Loucy (cell line): ENCODE data around the gene NUP205.

Experiments used
- CTCF ChIP-seq: fragments of 200-600 bp; sonication (generic); conservative IDR thresholded peaks from 2 replicates; pipeline ENCODE4 v1.5.1; 2014; ENCODE audit warnings: mild to moderate bottlenecking, antibody characterized with exemption, low read length
- EZH2phosphoT487 ChIP-seq: fragments of 200-600 bp; IDR thresholded peaks from 2 replicates; pipeline ENCODE4 v1.6.1; 2018; ENCODE audit warnings: antibody characterized with exemption, mild to moderate bottlenecking, moderate library complexity, borderline replicate concordance

- TF ChIP-seq CTCF (no peak), EZH2phosphoT487 (no peak)
These were observed 1.2 kb downstream of the NUP205 start for GRCh38 chr7:135558881-135559280.
